ENCODE measurements around the gene ANGEL1.
A peak's percentile ranks its signal among the peaks of the same experiment; 100 is the strongest.

Gene ANGEL1, protein sequence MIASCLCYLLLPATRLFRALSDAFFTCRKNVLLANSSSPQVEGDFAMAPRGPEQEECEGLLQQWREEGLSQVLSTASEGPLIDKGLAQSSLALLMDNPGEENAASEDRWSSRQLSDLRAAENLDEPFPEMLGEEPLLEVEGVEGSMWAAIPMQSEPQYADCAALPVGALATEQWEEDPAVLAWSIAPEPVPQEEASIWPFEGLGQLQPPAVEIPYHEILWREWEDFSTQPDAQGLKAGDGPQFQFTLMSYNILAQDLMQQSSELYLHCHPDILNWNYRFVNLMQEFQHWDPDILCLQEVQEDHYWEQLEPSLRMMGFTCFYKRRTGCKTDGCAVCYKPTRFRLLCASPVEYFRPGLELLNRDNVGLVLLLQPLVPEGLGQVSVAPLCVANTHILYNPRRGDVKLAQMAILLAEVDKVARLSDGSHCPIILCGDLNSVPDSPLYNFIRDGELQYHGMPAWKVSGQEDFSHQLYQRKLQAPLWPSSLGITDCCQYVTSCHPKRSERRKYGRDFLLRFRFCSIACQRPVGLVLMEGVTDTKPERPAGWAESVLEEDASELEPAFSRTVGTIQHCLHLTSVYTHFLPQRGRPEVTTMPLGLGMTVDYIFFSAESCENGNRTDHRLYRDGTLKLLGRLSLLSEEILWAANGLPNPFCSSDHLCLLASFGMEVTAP

DNA sequence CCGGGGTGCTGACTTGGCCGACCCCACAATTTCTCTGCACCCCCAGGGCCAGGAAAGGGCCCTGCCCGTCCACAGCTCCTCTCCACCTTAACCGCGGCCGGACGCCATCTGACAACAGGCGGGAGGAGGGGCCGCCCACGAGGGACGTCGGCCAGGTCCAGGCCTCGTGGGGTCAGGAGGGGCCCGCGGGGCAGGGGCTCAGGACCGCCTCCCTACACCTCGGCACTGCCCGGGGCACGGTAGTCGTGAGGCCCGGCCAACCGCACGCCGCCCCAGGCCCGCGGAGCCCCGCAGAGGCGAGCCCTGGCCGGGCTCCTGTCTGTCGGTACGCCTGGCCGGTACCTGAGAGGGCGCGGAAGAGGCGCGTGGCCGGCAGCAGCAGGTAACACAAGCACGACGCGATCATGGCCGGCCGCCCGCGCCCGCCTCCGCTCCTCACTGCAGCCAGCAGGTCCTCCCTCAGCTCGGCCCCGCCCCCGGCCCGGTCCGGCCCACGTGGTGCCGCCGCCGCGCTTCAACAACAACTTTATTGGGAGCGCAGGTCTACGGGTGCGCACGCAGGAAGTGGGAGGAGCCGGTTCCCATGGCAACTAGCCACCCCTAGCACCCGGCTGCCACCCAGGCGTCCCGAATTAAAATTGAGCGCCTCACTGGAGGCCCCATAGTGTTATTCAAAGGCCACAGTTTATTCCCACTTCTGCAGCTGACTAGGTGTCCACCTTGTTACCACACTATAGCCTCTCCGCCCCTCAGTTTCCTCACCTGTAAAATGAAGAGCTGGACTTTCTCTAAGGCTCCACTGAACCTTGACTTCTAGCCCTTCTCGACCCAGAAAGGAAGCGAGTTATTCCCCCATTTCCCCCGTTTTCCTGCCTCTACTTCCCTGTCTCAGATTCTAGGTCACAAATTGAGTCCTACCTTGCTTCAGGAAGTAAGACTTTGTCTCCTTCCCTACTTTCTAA lies at the start of gene ANGEL1:
Gene ANGEL1, minus strand, starts transcription at position 461 of the 962 bp plus-strand sequence. Its CDS starts 55 bp downstream, at position 406.
- DNase-seq, result peak; percentile 94

DNA sequence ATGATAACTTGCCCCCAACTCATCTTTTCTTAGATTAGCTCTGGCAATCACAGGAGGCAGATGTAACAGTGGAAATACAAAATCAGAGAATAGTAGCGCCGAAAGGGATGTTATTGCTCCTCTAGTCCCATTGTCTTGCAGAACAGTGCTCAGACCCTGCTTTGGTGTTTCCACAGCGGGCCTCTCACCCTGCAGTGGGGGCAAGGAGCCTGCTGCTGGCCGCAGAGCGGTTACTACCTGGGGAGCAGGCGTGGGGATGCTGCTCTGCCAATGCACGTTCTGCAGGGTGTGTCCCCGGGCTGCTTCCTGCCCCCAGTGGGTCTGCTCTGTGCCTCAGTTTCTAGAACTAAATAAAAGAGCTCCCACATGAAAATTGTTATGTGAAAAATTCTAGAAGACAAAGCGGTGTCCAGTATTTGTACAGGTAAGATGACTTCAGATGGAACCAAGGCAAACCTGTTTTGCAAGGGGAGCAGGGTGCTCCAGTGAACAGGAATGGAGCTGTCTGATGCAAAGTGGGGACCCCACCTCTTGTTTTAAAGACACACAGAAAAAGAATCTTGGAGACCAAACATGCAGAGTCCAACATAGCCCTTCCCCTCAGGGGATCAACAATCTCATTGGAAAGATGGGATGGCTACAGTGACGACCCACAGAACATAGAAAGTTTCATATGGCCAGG lies 49.0 kb upstream of the ANGEL1 start:
- no peak for DNase-seq

- no peak for DNase-seq
Measured at GRCh38 chr14:76856769-76857168, 44.1 kb upstream of the ANGEL1 start.

GRCh38 chr14:76855066-76855465 lies 42.4 kb upstream of the ANGEL1 start:
- no peak for DNase-seq

DNA sequence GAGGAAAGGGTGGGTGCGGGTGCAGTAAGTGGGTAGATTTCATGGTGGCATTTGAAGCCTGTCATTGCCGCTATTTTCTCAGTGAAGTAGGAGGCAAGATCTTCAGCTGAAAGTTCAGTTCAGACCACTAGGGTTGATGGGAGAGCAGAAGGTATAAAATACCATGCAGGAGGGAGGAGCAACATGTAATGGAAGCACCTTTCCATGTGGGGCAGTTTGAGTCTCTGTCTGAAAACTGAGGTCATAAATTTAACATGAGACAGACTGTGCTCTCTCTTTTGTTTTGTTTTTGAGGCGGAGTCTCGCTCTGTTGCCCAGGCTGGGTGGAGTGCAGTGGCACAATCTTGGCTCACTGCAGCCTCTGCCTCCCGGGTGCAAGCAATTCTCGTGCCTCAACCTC lies 36.2 kb upstream of the ANGEL1 start:
- DNase-seq, result no peak

- DNase-seq, result no peak
Measured at GRCh38 chr14:76846331-76847047, 33.8 kb upstream of the ANGEL1 start.

GRCh38 chr14:76844223-76844622 lies 31.5 kb upstream of the ANGEL1 start:
- DNase-seq, result peak; percentile 54

DNA sequence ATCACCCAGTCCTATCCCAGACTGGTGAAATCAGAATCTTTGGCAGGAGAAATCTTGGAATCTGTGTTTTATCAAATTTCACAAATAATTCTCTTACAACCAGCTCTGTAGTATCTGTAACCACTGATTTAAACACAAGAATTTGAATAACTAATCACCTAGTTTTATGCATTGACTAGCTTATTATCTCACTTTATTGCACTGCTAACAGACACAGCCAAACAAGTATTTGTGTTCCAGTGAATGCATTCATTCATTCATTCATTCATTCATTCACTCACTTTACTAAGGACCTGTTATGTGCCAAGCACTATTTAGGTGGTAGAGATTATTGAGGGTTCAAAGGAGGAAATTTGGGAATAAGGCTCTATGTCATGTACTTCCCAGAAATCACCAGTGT lies 29.7 kb upstream of the ANGEL1 start:
- DNase-seq, result no peak

DNA sequence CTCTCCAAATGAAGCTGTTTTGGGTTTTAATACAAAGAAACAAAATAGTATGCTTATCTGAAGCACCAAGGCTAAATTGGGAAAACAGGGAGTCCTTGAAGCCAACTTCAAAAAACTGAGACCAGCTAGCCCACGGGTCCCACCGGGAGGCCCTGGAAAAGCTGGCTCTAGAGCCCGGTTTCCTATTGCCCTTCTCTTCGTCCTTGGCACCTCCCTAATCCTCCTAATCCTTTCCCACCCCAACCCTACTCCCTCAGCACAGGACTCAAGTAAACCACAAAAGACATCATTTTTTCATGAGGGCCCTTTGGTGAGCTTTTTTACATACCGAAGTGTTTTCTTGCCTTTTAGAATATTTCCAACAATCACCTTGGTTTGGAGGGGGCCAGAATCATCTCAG lies 24.8 kb upstream of the ANGEL1 start:
- no peak for DNase-seq

GRCh38 chr14:76836029-76836630 lies 23.4 kb upstream of the ANGEL1 start:
- DNase-seq, result no peak

- no peak for DNase-seq
Measured at GRCh38 chr14:76834241-76834661, 21.6 kb upstream of the ANGEL1 start.

DNA sequence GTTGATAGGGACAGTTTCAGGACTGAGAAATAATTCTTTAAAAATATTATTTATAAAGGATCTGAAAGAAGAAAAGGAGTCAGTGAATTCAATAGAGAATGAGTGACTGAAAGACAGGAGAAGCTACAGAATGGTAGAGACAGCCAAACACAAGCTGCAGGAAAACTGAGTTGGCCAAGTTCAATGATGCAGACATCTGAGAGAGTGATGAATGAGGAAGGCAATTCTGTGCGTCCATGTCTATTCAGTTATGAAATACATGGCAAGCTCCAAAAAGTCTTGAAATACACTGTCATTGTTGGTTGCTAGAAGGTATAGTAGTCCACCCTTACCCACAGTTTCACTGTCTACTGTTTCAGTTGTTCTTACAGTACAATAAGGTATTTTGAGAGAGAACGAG lies 20.3 kb upstream of the ANGEL1 start:
- no peak for DNase-seq

- no peak for DNase-seq
Measured at GRCh38 chr14:76832503-76832988, 19.9 kb upstream of the ANGEL1 start.

GRCh38 chr14:76830556-76830955 lies 17.9 kb upstream of the ANGEL1 start:
- DNase-seq, result no peak

- DNase-seq, result peak; percentile 86
Measured at GRCh38 chr14:76829650-76830421, 17.2 kb upstream of the ANGEL1 start.

DNA sequence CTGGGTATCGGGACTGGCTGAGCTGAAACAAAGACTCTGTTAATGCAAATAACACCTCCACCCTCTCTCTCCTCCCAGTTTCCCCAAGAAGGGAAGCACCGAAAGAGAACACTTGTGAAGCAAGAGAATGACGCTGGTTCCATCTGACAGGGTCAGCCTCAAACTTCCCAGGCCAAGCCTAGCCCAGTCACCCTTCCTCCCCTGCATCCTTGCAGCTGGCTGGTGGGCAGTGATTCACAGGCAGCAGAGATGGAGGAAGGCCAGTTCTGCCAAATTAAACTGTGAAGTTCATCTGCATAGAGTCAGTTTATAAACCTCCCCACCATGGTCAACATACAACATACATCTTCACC lies 16.3 kb upstream of the ANGEL1 start:
- DNase-seq, result no peak

DNA sequence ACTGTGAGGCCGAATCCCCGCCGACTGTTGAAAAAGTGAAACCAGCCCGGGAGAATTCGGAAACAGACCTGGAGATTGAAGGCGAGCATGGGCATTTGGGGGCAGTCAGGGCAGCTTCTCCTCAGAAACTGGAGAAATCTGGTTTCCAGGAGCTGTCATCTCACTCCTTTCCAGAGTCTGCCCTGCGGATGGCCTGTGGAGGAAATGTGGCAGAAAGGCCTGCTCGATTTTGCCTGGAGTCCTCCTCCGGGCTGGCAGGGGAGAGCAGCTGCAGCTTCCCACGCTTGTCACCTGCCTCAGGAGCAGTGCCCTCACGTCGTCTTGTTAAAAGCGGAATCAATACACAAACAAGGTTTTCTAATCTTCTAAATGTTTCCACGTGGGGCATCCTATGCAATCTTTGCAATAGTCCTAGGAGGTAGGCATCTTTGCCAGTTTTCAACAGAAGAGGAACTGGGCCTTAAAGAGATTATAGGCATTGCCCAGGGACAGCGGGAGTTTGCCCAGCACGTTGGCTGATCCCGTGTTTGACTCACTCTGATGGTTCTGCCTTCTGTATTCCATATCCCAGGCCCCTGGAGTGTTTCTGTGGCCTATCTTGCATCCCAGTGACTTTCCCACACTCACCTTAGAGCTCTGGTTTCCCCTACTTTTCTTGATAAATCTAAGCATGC lies 15.8 kb upstream of the ANGEL1 start:
- DNase-seq, result no peak

DNA sequence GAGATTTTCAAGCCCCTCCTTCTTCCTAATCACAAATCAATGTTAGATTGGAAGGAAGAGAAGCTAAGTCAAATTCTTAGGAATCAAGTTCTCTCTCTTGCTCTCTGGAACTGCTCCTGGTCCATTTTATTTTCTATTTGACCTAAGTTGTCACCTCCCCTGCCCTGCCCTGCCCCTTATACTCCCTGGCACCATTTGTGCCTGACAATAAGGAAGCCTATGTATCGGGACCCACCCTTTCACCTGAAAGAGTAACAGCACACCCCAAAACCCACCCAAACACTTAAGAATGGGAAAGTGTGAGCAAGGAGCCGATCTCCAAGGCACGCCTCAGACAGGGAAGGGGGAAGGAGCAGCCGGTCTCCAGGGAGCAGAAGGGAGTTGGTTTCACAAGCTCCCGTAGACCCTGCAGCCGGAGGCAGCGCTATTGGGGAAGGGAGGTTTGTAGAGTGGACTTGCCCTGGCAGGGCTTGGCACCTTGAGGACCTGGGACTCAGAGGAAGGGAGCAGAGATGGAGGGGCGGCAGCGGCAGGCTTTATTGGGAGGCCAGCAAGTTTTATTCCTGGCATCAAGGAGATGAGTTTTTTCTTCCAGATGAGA lies 15.1 kb upstream of the ANGEL1 start:
- no peak for DNase-seq

- DNase-seq, result no peak
Measured at GRCh38 chr14:76826122-76826521, 13.4 kb upstream of the ANGEL1 start, which contains the start of gene LRRC74A. Gene LRRC74A (plus strand): TSS chr14:76826408. CDS start chr14:76826698, 290 bp downstream.
